Activated CD4-positive, alpha-beta T cell treated with anti-CD3 and anti-CD28 coated beads, Interleukin-2, amount 50 U/mL, for 16 hours (primary cell): ENCODE data around the gene MAP3K10.
"Not testable (repeated sequence)": the region's sequence is repeated elsewhere in the genome, so short reads cannot be mapped to it uniquely, and the experiment has no call there.

Experiments used
- DNase-seq: peaks from one replicate; pipeline ENCODE4 v3.0.0-alpha.2; 2020

The MAP3K10 gene

GRCh38 chr19:40190891-40191835 is at the start of gene MAP3K10:
Gene MAP3K10, plus strand, starts transcription at chr19:40191426. Its CDS starts 606 bp downstream, at chr19:40192032.
- peak; percentile 84 for DNase-seq

GRCh38 chr19:40141551-40141950 is 49.7 kb upstream of the MAP3K10 start:
- DNase-seq: no peak

- DNase-seq: peak; percentile 57
Observed at GRCh38 chr19:40143612-40144011, 47.6 kb upstream of the MAP3K10 start.

- DNase-seq: peak; percentile 67
Observed at GRCh38 chr19:40144151-40144550, 47.1 kb upstream of the MAP3K10 start.

GRCh38 chr19:40144947-40145748 is 46.1 kb upstream of the MAP3K10 start:
- DNase-seq: peak; percentile 26

- not testable (repeated sequence) for DNase-seq
Observed at GRCh38 chr19:40145749-40146029, 45.5 kb upstream of the MAP3K10 start.

- DNase-seq: no peak
Observed at GRCh38 chr19:40147338-40147692, 43.9 kb upstream of the MAP3K10 start.

- DNase-seq: peak; percentile 42
Observed at GRCh38 chr19:40147693-40148347, 43.4 kb upstream of the MAP3K10 start.

- DNase-seq: no peak
Observed at GRCh38 chr19:40149501-40149900, 41.7 kb upstream of the MAP3K10 start.

GRCh38 chr19:40150170-40150569 is 41.1 kb upstream of the MAP3K10 start:
- no peak for DNase-seq

GRCh38 chr19:40154121-40154680 is 37.0 kb upstream of the MAP3K10 start:
- DNase-seq: no peak

- peak; percentile 28 for DNase-seq
Observed at GRCh38 chr19:40155749-40156265, 35.4 kb upstream of the MAP3K10 start.

GRCh38 chr19:40157059-40157458 is 34.2 kb upstream of the MAP3K10 start:
- no peak for DNase-seq

- DNase-seq: no peak
Observed at GRCh38 chr19:40159744-40160143, 31.5 kb upstream of the MAP3K10 start.

- no peak for DNase-seq
Observed at GRCh38 chr19:40162104-40162503, 29.1 kb upstream of the MAP3K10 start.

- DNase-seq: no peak
Observed at GRCh38 chr19:40163541-40164129, 27.6 kb upstream of the MAP3K10 start.

GRCh38 chr19:40165362-40165937 is 25.8 kb upstream of the MAP3K10 start:
- DNase-seq: peak; percentile 63

- not testable (repeated sequence) for DNase-seq
Observed at GRCh38 chr19:40169482-40170302, 21.5 kb upstream of the MAP3K10 start.

- DNase-seq: not testable (repeated sequence)
Observed at GRCh38 chr19:40170303-40170989, 20.8 kb upstream of the MAP3K10 start.

- not testable (repeated sequence) for DNase-seq
Observed at GRCh38 chr19:40171293-40171692, 19.9 kb upstream of the MAP3K10 start.
